GM12878 (cell line): ENCODE results near the gene IMPG2. TPM values are rescaled to one million over a fixed set of nuclear protein-coding genes. Genes with fewer than 3 reads are reported as not detected.

Experiments
- ATAC-seq: fragments of 200-7000 bp; cut with Tn5 transposase; 3 replicates; pipeline ENCODE4 v1.9.1; 2020; ENCODE audit warnings: mild to moderate bottlenecking, moderate library complexity
- BruUV-seq: library from RNA; stranded (reverse); fragments of 400-500 nt; replicated peaks from 2 replicates; lab custom pipeline; 2021; lab: Mats Ljungman, UMichigan
- CTCF ChIA-PET: fragments of 300-600 bp; sonication (Branson Sonifier 250); formaldehyde crosslinking; extraction: SDS; loops from one replicate; lab custom pipeline; 2021; ENCODE audit warnings: inconsistent platforms; lab: Yijun Ruan, JAX
- POLR2A ChIA-PET: fragments of 350-600 bp; formaldehyde crosslinking; extraction: SDS; loops from one replicate; lab custom pipeline; 2021; ENCODE audit warnings: inconsistent platforms; lab: Charles Lee
- RAD21 ChIA-PET: fragments of 300-600 bp; sonication (Branson Sonifier 250); formaldehyde crosslinking; loops from one replicate; lab custom pipeline; 2023; ENCODE audit warnings: antibody characterized with exemption; ENCODE audit not compliant: unreplicated experiment; lab: Charles Lee
- SMC1A ChIA-PET: fragments of 300-600 bp; sonication (Branson Sonifier 250); formaldehyde crosslinking; loops from one replicate; lab custom pipeline; 2023; ENCODE audit not compliant: unreplicated experiment, uncharacterized antibody; lab: Charles Lee
- DNase-seq: peaks from one replicate; pipeline ENCODE4 v3.0.0-alpha.2; 2011; ENCODE audit warnings: low read depth, low spot score
- FAIRE-seq: peaks from 3 replicates; lab custom pipeline; 2011; peaks lifted over from hg19 to GRCh38; lab: Jason Lieb, UNC
- H2AFZ ChIP-seq: 2 replicates; pipeline ENCODE4 v1.6.0; 2011; ENCODE audit warnings: low read depth, low read length, control low read depth; ENCODE audit not compliant: control insufficient read depth
- H3K27ac ChIP-seq: 2 replicates; pipeline ENCODE4 v1.5.1; 2011; ENCODE audit warnings: control low read depth; ENCODE audit not compliant: control insufficient read depth, insufficient read depth
- H3K27me3 ChIP-seq, 2 experiments: replicated peaks in 1 of 2; 2 replicates each; pipeline versions ENCODE4 v1.6.0 to v1.6.1; 2011; ENCODE audit warnings: low read length in 1 of 2; ENCODE audit not compliant: control insufficient read depth in 2 of 2, insufficient read depth in 2 of 2
- H3K36me3 ChIP-seq, 2 experiments: 2 replicates each; pipeline ENCODE4 v1.5.1; 2011; ENCODE audit warnings: low read length in 1 of 2; ENCODE audit not compliant: control insufficient read depth in 2 of 2, insufficient read depth in 2 of 2
- H3K4me1 ChIP-seq: 2 replicates; pipeline ENCODE4 v1.6.1; 2011; ENCODE audit warnings: mild to moderate bottlenecking, low read length, moderate library complexity, mixed read lengths; ENCODE audit not compliant: control insufficient read depth, insufficient read depth
- H3K4me2 ChIP-seq: 2 replicates; pipeline ENCODE4 v1.6.0; 2011; ENCODE audit warnings: control low read depth; ENCODE audit not compliant: control insufficient read depth, insufficient read depth
- H3K4me3 ChIP-seq: fragments of 200-600 bp; sonication (generic); 2 replicates; pipeline ENCODE4 v1.5.1; 2016
- H3K79me2 ChIP-seq: 2 replicates; pipeline ENCODE4 v1.6.0; 2011; ENCODE audit warnings: low read length; ENCODE audit not compliant: control insufficient read depth, insufficient read depth
- H3K9ac ChIP-seq: 2 replicates; pipeline ENCODE4 v1.8.0; 2011; ENCODE audit warnings: low read length, control low read depth, mixed read lengths; ENCODE audit not compliant: control insufficient read depth, insufficient read depth
- H3K9me3 ChIP-seq: replicated peaks from 3 replicates; pipeline ENCODE4 v1.5.1; 2011; ENCODE audit warnings: mild to moderate bottlenecking, low read length; ENCODE audit not compliant: control insufficient read depth, insufficient read depth
- H4K20me1 ChIP-seq: 2 replicates; pipeline ENCODE4 v1.6.0; 2011; ENCODE audit not compliant: control insufficient read depth, insufficient read depth
- BCLAF1 ChIP-seq: fragments of 450-650 bp; IDR thresholded peaks from 2 replicates; pipeline ENCODE4 v1.6.1; 2017; ENCODE audit warnings: antibody characterized with exemption, mild to moderate bottlenecking, moderate library complexity
- CBX3 ChIP-seq: fragments of 200-600 bp; sonication (generic); IDR thresholded peaks from 2 replicates; pipeline ENCODE4 v1.6.1; 2016; ENCODE audit warnings: low read depth, borderline replicate concordance
- CHD2 ChIP-seq: IDR thresholded peaks from 2 replicates; pipeline ENCODE4 v1.6.1; 2011; ENCODE audit warnings: low read depth, low read length, improper control_type of control experiment, borderline replicate concordance
- CUX1 ChIP-seq: IDR thresholded peaks from 2 replicates; pipeline ENCODE4 v1.6.1; 2012; ENCODE audit warnings: improper control_type of control experiment, low read depth, low read length; ENCODE audit not compliant: insufficient replicate concordance
- EGR1 ChIP-seq, 2 experiments: IDR thresholded peaks; 1 replicate in 1 of 2; 2 replicates in 1 of 2; pipeline ENCODE4 v1.6.1; 2011 to 2012; ENCODE audit warnings: low read depth in 2 of 2, low read length in 2 of 2, borderline replicate concordance in 1 of 2, mild to moderate bottlenecking in 1 of 2, moderate library complexity in 1 of 2
- FOS ChIP-seq: IDR thresholded peaks from 3 replicates; pipeline ENCODE4 v1.6.1; 2011; ENCODE audit warnings: borderline replicate concordance; ENCODE audit not compliant: insufficient read length; ENCODE audit errors: extremely low read depth
- HCFC1 ChIP-seq: fragments of 150-350 bp; IDR thresholded peaks from 2 replicates; pipeline ENCODE4 v1.6.1; 2014; ENCODE audit warnings: low read length
- SMARCA5 ChIP-seq: fragments of 450-650 bp; IDR thresholded peaks from 2 replicates; pipeline ENCODE4 v1.6.1; 2017; ENCODE audit warnings: mild to moderate bottlenecking
- TCF12 ChIP-seq: IDR thresholded peaks from 2 replicates; pipeline ENCODE4 v1.6.1; 2011; ENCODE audit warnings: low read depth, mild to moderate bottlenecking, low read length
- YY1 ChIP-seq: IDR thresholded peaks from 2 replicates; pipeline ENCODE4 v1.6.1; 2011; ENCODE audit warnings: low read depth, mild to moderate bottlenecking, low read length
- ZBTB33 ChIP-seq: fragments of 450-650 bp; IDR thresholded peaks from 2 replicates; pipeline ENCODE4 v1.6.1; 2017; ENCODE audit warnings: mild to moderate bottlenecking
- WGBS: methylation state at CpG from one replicate; pipeline ENCODE4 v1.1.6; 2016; ENCODE audit warnings: low lambda C conversion rate; ENCODE audit not compliant: insufficient replicate concordance, insufficient coverage; ENCODE audit errors: missing lambda C conversion rate; 5-methylcytosine and 5-hydroxymethylcytosine counted together
- in situ Hi-C: fragments of 300-500 bp; cut with MboI; formaldehyde crosslinking; loops from 9 replicates; pipeline ENCODE4 v1.14.3; 2018; ENCODE audit warnings: mixed read lengths
- intact Hi-C: fragments of 100-400 bp; cut with micrococcal nuclease; formaldehyde crosslinking; loops from one replicate; pipeline ENCODE4 v1.14.2; 2022; ENCODE audit not compliant: unreplicated experiment
- polyA plus RNA-seq, 11 experiments: library from polyadenylated mRNA; depleted of rRNA in 4 of 11; unstranded in 6 of 11; stranded (reverse) in 5 of 11; fragments of >200 nt; fragmentation: Nextera tagmentation in 4 of 11; fragmentation: Illumina TruSeq in 1 of 11; extraction: Ambion mirVana in 4 of 11; extraction: Trizol in 1 of 11; gene quantifications; 1 replicate in 1 of 11; 2 replicates in 10 of 11; pipeline versions ENCODE4 v1.2.1 to v1.2.3, GENCODE V29; 2011 to 2016; ENCODE audit warnings: inconsistent platforms in 2 of 11, missing spikeins in 2 of 11, low read depth in 1 of 11
- total RNA-seq, 4 experiments: library from RNA; depleted of rRNA in 3 of 4; stranded (reverse); fragments of >200 nt in 3 of 4; fragmentation: Illumina TruSeq in 1 of 4; extraction: Trizol in 1 of 4; gene quantifications; 2 replicates each; pipeline versions ENCODE4 v1.2.1 to v1.2.3, GENCODE V29; 2013 to 2021

The IMPG2 gene
- total and polyA plus RNA-seq, 10 of the 15 experiments (the other 5 are each of a cell fraction or from before 2014, with no cell fraction given): under 0.01 to 0.17 (median 0.10) TPM; not detected in 3

GRCh38 chr3:101244212-101244575 lies 76.2 kb downstream of the IMPG2 start:
- BruUV-seq: no TSS peak
- in situ Hi-C loops: no loop called here
- Histone ChIP-seq H3K79me2 (no peaks in the 10 kb centered on the region), H3K36me3 (no peaks in the 10 kb centered on the region), H3K27me3 (no peaks in the 10 kb centered on the region), H4K20me1 (no peaks in the 10 kb centered on the region), H3K27ac (no peak overlapping the region), H2AFZ (no peak overlapping the region), H3K4me3 (no peak overlapping the region)
- POLR2A ChIA-PET: no interaction called here
- no peak for DNase-seq
- ATAC-seq: no peak
- WGBS: 95% methylated on average over 5 of the region's 5 CpGs
- SMC1A ChIA-PET: no interaction called here
- CTCF ChIA-PET: no interaction called here
- no peak for TF ChIP-seq YY1
- TF ChIP-seq SMARCA5: no peak
- TF ChIP-seq TCF12: no peak
- TF ChIP-seq CHD2: no peak
- no peak for TF ChIP-seq ZBTB33
- no peak for TF ChIP-seq FOS
- no peak for TF ChIP-seq BCLAF1
- TF ChIP-seq HCFC1: no peak
- no peak for TF ChIP-seq CUX1
- TF ChIP-seq CBX3: no peak
- no peak for TF ChIP-seq EGR1 (IDR thresholded peaks at IDR 0.05; ENCODE audit: borderline replicate concordance in 1 of 2, low read depth in 2 of 2, low read length in 2 of 2)
- TF ChIP-seq, all 136 proteins: peak for 0
- no peak overlapping the region for H3K9ac ChIP-seq
- no peaks in the 10 kb centered on the region for H3K4me1 ChIP-seq
- no peaks in the 10 kb centered on the region; the same call in 2 of the 3 replicates for H3K9me3 ChIP-seq
- RAD21 ChIA-PET: no interaction called here
- no peak overlapping the region for H3K4me2 ChIP-seq
- FAIRE-seq: no peak
- intact Hi-C loops: no loop called here
